Lower leg skin (tissue), 4 donors: Measurements from ENCODE around the gene TMCC1. TPM values are rescaled to one million over a fixed set of nuclear protein-coding genes. Genes with fewer than 3 reads are reported as not detected.
A peak's percentile ranks its signal among the peaks of the same experiment; 100 is the strongest.

ENCODE experiments used
- DNase-seq, 2 donors: peaks; one replicate each; pipeline ENCODE4 v3.0.0-alpha.2; 2019; ENCODE audit warnings: low spot score in 2 of 2
- H3K4me3 ChIP-seq: fragments of 200-600 bp; sonication (generic); 2 replicates; pipeline ENCODE4 v1.5.1; 2017; ENCODE audit warnings: mild to moderate bottlenecking, low read depth; ENCODE audit not compliant: poor library complexity, severe bottlenecking
- POLR2A ChIP-seq, 2 donors: fragments of 450-650 bp; IDR thresholded peaks; one replicate each; pipeline ENCODE4 v1.6.1; 2016 to 2017; ENCODE audit warnings: antibody characterized with exemption in 2 of 2, mild to moderate bottlenecking in 1 of 2, moderate library complexity in 1 of 2
- WGBS, 2 donors: methylation state at CpG; one replicate each; pipeline ENCODE4 v1.1.5; 2018; 5-methylcytosine and 5-hydroxymethylcytosine counted together
- intact Hi-C: fragments of 100-400 bp; cut with DNase I; formaldehyde crosslinking; loops from one replicate; pipeline ENCODE4 v1.15.0; 2023; ENCODE audit warnings: low total_unique reads
- total RNA-seq, 4 donors: library from RNA; depleted of rRNA; stranded (reverse); fragments of >200 nt; gene quantifications; one replicate each; pipeline ENCODE4 v1.1.0, GENCODE V29; 2016
- TF ChIP-seq, protein P1 (sequence below), 3 donors: fragments of 450-650 bp; IDR thresholded peaks; one replicate each; pipeline ENCODE4 v1.5.1; 2016; ENCODE audit warnings: antibody characterized with exemption in 3 of 3, mild to moderate bottlenecking in 3 of 3, moderate library complexity in 2 of 3

TMCC1 gene
- total RNA-seq, 4 donors from 2014 or later = 15.1 to 28.6 (median 18.8) TPM

DNA sequence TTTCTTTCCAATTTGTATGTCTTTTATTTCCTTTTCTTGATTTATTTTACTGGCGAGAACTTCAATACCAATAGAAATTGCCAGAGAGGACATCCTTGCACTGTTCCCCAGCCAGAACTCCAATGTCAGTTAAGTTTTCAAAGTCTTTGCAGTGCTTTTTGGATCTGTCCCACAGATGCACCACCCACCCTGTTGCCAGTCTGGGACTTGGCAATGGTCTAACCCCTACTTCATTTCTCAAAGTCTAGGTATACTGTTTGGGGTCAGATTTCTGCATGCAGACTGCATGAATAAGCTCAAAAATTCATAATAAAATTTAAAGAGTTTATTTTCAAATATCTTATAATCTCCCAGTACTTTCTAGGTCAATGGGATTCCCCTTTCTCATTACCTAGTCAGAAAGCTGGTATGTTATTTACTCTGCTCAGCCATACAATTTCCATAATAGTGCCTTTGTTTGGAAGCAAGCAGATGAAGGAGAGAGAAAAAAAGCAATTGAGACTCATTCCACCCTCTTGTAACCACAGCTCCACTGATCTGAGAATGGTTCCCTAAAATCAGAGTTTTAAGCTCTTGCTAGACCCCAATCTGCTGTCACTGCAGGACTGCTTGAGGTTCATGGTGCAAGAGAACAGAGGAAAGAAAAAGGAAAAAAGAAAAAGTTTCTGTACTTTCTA lies 161.2 kb downstream of the TMCC1 start:
- no peak overlapping the region for H3K4me3 ChIP-seq
- intact Hi-C loops = no loop called here
- no peak for DNase-seq
- TF ChIP-seq POLR2A (IDR thresholded peaks at IDR 0.05) = no peak
- TF ChIP-seq, protein P1, sequence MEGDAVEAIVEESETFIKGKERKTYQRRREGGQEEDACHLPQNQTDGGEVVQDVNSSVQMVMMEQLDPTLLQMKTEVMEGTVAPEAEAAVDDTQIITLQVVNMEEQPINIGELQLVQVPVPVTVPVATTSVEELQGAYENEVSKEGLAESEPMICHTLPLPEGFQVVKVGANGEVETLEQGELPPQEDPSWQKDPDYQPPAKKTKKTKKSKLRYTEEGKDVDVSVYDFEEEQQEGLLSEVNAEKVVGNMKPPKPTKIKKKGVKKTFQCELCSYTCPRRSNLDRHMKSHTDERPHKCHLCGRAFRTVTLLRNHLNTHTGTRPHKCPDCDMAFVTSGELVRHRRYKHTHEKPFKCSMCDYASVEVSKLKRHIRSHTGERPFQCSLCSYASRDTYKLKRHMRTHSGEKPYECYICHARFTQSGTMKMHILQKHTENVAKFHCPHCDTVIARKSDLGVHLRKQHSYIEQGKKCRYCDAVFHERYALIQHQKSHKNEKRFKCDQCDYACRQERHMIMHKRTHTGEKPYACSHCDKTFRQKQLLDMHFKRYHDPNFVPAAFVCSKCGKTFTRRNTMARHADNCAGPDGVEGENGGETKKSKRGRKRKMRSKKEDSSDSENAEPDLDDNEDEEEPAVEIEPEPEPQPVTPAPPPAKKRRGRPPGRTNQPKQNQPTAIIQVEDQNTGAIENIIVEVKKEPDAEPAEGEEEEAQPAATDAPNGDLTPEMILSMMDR (IDR thresholded peaks at IDR 0.05) = no peak
- WGBS, 2 donors = 71 to 92% methylated on average over 1 of the region's 1 CpG

DNA sequence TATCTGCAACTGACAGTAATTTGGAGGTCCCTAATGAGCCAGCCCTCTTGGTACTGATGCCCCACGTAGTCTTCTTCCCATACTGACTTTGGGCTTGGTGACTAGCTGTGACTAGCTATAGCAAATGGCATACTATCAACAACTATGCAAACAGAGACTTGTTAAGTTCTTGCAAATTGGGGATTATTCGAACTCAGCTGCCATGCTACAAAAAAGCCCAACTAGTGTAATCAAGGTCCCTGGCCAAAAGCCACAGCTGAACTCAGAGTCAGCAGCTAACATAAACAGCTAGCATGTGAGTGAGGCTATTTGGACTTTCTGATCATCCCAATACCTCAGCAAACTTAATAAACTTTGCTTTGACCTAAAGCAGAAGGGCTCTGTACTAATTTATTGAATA lies 165.8 kb downstream of the TMCC1 start:
- DNase-seq = no peak
- intact Hi-C loops = no loop called here
- TF ChIP-seq POLR2A (IDR thresholded peaks at IDR 0.05) = no peak
- TF ChIP-seq, protein P1 (IDR thresholded peaks at IDR 0.05) = no peak
- WGBS, 2 donors = 62 to 78% methylated on average over 2 of the region's 2 CpGs
- no peak overlapping the region for H3K4me3 ChIP-seq

DNA sequence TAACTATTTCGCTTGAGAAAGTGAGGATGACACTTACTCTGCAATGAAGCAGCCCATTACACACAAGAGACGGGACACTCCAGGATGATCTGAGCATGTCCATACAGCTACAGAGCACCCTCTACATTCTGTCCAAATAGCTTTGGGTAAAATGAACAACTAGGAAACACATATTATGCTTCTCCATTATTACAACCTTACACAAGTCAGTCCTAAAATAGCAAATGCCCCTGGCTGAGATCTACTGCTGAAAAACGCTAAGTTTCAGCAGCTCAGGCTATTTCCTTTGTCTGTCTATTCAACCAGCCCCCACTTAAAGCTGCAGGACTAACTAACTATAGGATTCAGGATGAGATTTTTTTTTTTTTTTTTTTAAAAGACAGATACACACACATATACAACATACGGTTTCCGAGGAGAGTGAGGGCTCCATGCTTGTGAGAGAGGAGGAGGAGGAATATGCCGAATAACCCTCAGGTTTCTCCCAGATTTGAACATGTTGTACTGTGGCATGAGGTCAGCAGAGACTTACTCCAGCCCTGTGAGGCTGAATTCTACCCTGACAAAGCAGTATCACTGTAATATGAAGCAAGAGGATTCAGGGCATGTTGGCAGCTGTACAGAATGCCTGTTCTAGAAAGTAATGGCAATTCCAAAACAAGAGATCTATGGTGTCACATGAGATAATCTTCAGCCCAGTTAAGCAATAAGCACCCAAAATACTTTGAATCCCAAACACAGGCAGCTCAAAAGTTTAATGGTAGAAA lies 169.8 kb downstream of the TMCC1 start:
- H3K4me3 ChIP-seq = no peak overlapping the region
- 29 to 31% methylated on average over 6 of the region's 6 CpGs for WGBS, 2 donors
- TF ChIP-seq, protein P1 (IDR thresholded peaks at IDR 0.05) = no peak
- TF ChIP-seq POLR2A (IDR thresholded peaks at IDR 0.05) = no peak
- intact Hi-C loops = no loop called here
- peak in 1 of 2 donors; percentile 90 for DNase-seq

DNA sequence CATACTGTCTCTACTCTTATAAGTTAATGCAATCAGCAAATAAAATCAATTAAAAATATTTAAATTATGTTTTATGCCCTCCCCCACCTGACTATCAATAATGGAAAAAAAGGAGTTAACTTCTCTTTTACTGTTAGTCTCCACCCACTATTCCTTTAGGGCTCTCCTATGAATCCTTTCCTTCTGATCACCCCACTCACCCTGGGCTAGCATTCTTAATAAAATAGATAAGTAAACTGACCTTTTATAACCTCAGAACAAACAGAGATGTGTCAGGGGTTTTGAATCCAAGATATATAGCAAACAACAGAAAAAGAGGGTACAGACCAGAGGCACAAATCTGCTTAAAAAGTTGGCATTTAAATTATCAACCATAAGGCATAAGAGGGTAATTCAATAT lies 171.0 kb downstream of the TMCC1 start:
- intact Hi-C loops = no loop called here
- TF ChIP-seq POLR2A (IDR thresholded peaks at IDR 0.05) = no peak
- TF ChIP-seq, protein P1 (IDR thresholded peaks at IDR 0.05) = no peak
- DNase-seq = no peak
- H3K4me3 ChIP-seq = no peak overlapping the region

DNA sequence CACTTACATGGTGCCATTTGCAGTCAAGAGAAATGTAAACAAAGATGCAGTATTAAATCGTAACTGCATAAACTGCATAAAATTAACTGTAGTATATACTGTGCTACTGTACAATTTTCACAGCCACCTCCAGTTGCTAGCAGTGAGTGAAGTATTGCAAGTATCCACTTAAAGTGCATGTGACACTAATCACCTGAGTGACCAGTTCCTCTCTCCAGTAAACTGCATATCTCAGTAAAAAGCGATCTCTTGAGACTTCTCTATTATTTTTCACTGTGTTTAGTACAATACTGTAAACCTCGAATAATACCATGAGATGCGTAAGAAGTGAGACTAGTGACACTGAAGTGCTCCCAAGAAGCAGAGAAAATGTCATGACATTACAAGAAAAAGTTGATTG lies 175.3 kb downstream of the TMCC1 start:
- DNase-seq = no peak
- intact Hi-C loops = no loop called here
- H3K4me3 ChIP-seq = no peak overlapping the region
- WGBS, 2 donors = 72 to 75% methylated on average over 4 of the region's 4 CpGs
- no peak for TF ChIP-seq POLR2A (IDR thresholded peaks at IDR 0.05)
- TF ChIP-seq, protein P1 (IDR thresholded peaks at IDR 0.05) = no peak
